ENCODE measurements around the gene STX3. TPM values are rescaled to one million over a fixed set of nuclear protein-coding genes. Genes with fewer than 3 reads are reported as not detected.

STX3 gene
- total RNA-seq, 1 experiment from 2014 or later = 20.4 TPM

Other genes with a start within 250 kb of the STX3 start
- not detected for gene OR4D9, start 243.8 kb upstream of the STX3 start, total RNA-seq (2021; ENCODE audit: unreplicated experiment)
- 43.8 TPM for gene OSBP, start 139.6 kb upstream of the STX3 start, total RNA-seq (2021; ENCODE audit: unreplicated experiment)
- gene PATL1, start 86.3 kb upstream of the STX3 start, total RNA-seq (2021; ENCODE audit: unreplicated experiment) = 37.6 TPM
- not detected for gene OR10V1, start 41.5 kb upstream of the STX3 start, total RNA-seq (2021; ENCODE audit: unreplicated experiment)
- 61.0 TPM for gene MRPL16, start 55.4 kb downstream of the STX3 start, total RNA-seq (2021; ENCODE audit: unreplicated experiment)
- gene CBLIF, start 90.1 kb downstream of the STX3 start, total RNA-seq (2021; ENCODE audit: unreplicated experiment) = not detected
- 1.7 TPM for gene TCN1, start 111.1 kb downstream of the STX3 start, total RNA-seq (2021; ENCODE audit: unreplicated experiment)
- gene OOSP3, start 123.4 kb downstream of the STX3 start, total RNA-seq (2021; ENCODE audit: unreplicated experiment) = not detected
- not detected for gene OOSP1, start 183.1 kb downstream of the STX3 start, total RNA-seq (2021; ENCODE audit: unreplicated experiment)
- gene OOSP4A, start 208.7 kb downstream of the STX3 start, total RNA-seq (2021; ENCODE audit: unreplicated experiment) = not detected